Measurements from ENCODE around the gene TNFRSF8. TPM values are rescaled to one million over a fixed set of nuclear protein-coding genes. Genes with fewer than 3 reads are reported as not detected.

Gene TNFRSF8
- total RNA-seq, 1 experiment from 2014 or later: 0.13 TPM

Small RNA genes within 50 kb of the gene (microRNA-seq; reads per million reads assigned to microRNA genes)
- gene MIR4632 (ENCODE audit: unreplicated experiment): not detected
- gene MIR6729 (ENCODE audit: unreplicated experiment): 3.8 reads per million, percentile 8 among the genes with 10 or more reads in this experiment
- not detected for gene MIR7846 (ENCODE audit: unreplicated experiment)

Other genes with a start within 250 kb of the TNFRSF8 start
- gene NPPA, start 215.5 kb upstream of the TNFRSF8 start, total RNA-seq (2021; ENCODE audit: unreplicated experiment): not detected
- gene NPPB, start 204.4 kb upstream of the TNFRSF8 start, total RNA-seq (2021; ENCODE audit: unreplicated experiment): not detected
- gene KIAA2013, start 136.9 kb upstream of the TNFRSF8 start, total RNA-seq (2021; ENCODE audit: unreplicated experiment): 72.4 TPM
- 156 TPM for gene PLOD1, start 128.6 kb upstream of the TNFRSF8 start, total RNA-seq (2021; ENCODE audit: unreplicated experiment)
- 104 TPM for gene MFN2, start 82.9 kb upstream of the TNFRSF8 start, total RNA-seq (2021; ENCODE audit: unreplicated experiment)
- 56.3 TPM for gene MIIP, start 43.8 kb upstream of the TNFRSF8 start, total RNA-seq (2021; ENCODE audit: unreplicated experiment)
- gene TNFRSF1B, start 103.7 kb downstream of the TNFRSF8 start, total RNA-seq (2021; ENCODE audit: unreplicated experiment): 18.8 TPM
- 33.1 TPM for gene VPS13D, start 166.7 kb downstream of the TNFRSF8 start, total RNA-seq (2021; ENCODE audit: unreplicated experiment)

Data from Panc1 (cell line).